GM21515 (cell line): ENCODE measurements around the gene PEX11G.
"Not testable (repeated sequence)": the region's sequence is repeated elsewhere in the genome, so short reads cannot be mapped to it uniquely, and the experiment has no call there.

Experiments used
- ATAC-seq: cut with Tn5 transposase; IDR thresholded peaks from one replicate; pipeline ENCODE4 v1.9.1; 2021; ENCODE audit not compliant: unreplicated experiment

PEX11G gene

DNA sequence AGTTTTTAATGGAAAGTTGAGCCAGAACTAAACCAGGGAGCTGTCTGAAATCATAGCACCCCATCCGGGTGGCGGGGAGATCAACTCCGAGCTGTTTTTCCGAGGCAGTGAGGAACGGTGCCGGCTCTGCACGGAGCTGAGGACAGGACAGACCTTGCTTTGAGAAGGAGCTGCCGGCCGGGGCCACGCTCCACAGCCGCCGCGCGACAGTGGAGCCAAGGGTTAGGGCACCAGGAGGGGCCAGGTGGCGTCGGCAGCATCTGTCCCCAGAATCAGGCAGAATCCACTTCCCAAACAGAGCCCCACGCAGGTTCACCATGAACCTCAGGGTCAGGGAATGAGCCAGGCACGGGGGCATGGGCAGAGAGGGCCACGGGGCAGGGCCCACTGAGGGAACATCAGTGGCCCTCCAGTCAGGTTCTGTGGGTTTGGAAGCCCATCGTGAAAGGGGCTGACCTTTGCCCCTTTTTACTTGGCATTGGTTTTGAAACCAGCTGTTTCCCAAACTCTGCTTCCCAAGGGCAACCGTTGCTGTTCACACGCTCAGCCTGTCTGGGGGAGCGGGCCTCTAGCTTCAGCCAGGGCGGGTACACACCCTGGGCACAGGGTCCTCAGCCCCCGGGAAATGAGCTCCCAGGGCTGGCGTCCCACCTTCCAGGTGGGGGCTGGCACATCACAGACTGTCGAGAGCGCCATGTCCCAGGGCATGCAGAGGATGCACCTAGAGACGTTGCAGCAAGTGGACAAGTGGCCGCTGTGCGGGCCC, 18.1 kb downstream of the PEX11G start:
- ATAC-seq: no peak

DNA sequence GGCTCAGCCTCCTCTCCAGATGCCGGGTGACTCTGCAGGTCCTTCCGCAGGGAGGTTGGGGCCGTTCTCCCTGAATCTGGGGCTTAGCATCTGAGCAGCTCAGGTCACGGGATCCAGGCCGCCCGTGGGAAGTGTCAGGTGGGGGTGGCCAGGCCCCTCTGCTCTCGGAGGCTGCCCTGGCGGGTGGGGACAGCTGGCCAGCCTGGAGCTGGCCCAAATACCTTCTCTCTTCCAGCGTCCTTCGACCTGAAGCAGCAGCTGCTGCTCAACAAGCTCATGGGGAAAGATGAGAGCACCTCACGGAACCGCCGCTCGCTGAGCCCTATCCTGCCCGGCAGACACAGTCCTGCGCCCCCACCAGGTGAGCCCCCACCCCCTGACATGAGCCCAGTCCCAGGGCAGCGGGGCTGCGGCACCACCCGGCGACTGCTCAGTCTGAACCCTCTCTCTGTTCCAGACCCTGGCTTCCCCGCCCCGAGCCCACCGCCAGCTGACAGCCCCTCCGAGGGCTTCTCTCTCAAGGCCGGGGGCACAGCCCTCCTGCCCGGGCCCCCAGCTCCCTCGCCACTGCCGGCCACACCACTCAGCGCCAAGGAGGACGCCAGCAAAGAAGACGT, 19.1 kb downstream of the PEX11G start:
- ATAC-seq: no peak

DNA sequence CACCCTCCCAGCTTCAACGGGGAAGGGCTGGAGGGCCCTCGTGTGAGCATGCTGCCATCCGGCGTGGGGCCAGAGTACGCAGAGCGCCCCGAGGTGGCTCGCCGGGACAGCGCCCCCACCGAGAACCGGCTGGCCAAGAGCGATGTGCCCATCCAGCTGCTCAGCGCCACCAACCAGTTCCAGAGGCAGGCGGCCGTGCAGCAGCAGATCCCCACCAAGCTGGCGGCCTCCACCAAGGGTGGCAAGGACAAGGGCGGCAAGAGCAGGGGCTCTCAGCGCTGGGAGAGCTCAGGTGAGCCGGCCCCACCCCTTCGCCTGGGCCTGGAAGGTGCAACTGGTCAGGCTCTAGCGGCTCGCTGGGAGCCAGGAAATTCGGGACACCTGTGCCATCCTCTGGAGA, 20.0 kb downstream of the PEX11G start:
- ATAC-seq: no peak

DNA sequence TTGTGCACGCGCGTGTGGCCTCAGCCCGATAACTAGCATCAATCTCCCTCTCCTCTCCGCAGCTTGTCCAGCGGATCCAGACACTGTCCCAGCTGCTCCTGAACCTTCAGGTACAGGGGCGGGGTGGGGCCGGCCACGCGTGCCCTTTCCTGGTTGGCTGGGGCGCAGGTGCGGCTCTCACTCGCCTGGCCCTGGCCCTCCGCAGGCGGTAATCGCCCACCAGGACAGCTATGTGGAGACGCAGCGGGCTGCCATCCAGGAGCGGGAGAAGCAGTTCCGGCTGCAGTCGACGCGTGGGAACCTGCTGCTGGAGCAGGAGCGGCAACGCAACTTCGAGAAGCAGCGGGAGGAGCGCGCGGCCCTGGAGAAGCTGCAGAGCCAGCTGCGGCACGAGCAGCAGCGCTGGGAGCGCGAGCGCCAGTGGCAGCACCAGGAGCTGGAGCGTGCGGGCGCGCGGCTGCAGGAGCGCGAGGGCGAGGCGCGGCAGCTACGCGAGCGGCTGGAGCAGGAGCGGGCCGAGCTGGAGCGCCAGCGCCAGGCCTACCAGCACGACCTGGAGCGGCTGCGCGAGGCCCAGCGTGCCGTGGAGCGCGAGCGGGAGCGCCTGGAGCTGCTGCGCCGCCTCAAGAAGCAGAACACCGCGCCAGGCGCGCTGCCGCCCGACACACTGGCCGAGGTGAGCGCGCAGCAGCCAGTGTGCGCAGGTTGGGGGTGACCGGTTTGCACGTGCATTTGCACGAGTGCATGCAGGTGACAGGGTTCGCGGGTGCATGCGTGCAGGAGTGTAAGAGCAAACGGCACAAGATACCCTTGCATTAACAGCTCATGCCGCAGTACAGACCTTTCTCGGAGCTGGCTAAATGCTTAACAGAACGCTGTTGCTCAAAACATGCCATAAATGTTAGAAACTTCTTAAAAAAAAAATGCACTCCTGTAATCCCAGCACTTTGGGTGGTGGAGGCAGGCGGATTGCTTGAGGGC, 21.5 kb downstream of the PEX11G start:
- ATAC-seq: no peak

DNA sequence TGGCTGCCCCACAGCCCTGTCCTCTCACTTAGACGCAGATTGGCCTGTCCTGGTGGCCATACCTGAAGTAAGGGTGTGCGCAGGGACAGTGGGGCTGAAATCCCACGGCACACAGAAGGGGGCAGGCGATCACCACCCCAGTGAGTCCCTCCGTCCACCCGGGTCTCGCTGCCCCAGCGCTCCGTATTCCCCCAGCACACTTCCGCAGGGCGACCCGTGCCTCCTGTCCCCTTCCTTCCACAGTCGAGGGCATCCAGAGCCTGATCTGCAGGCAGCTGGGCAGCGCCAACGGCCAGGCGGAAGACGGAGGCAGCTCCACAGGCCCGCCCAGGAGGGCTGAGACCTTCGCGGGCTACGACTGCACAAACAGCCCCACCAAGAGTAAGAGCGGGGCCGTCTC, 25.3 kb downstream of the PEX11G start:
- no peak for ATAC-seq

DNA sequence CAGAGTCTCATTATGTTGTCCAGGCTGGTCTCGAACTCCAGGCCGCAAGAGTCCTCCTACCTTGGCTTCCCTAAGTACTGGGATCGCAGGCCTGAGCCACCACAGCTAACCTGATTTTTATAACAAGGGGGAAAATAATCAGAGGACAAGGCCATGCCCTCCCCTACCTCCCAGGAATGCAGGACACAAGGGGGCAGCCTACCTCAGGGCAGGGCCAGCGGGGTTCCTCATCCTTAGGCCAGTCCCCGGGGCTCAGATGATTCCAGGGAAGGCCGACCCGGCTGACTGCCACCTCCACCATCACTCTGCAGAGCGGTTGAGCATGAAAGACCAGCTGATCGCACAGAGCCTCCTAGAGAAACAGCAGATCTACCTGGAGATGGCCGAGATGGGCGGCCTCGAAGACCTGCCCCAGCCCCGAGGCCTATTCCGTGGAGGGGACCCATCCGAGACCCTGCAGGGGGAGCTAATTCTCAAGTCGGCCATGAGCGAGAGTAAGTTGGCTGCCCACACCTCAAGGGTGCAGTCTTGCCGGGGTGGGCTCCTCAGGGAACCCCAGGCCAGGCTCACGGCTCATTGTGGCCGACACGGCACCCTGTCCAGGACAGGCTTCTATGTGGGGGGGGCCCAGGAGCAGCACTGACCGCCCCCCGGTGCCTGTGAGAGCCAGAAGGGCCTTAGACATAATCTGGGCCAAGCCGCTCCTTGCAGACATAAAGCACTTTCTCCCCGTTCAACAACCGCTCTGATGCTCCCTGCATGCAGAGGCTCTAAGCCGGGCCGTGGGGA, 26.8 kb downstream of the PEX11G start:
- ATAC-seq: no peak

DNA sequence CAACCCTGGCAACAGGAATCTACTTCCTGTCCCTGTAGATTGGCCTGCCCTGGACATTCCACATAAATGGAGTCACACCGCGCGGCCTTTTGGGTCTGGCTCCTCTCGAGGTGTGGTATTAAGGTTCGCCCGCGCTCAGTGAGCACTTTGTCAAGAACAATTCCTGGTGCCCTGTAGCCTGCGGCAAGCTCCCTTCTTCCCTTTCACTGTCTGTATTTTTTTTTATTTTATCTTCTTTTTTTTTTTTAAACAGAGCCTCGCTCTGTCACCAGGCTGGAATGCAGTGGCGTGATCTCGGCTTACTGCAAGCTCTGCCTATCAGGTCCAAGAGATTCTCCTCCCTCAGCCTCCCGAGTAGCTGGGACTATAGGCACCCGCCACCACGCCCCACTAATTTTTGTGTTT, 28.3 kb downstream of the PEX11G start:
- ATAC-seq: no peak

DNA sequence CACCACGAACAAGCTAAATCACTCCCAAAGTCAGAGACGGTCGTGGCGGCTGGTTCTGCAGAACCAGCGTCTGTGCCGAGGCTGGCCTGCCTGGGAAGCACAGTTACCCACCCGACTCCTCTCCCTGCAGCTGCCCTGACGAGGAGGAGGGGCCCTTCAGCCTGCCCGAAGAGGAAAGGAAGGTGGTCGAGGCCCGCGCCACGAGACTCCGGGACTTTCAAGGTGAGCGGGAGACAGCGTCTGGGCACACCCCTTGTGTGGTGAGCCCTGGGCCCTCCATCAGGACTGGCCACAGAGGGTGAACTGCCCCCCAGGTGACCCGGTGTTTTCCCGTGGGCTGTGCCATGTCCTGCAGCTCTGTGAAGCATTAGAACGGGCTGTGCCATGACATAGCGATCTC, 29.1 kb downstream of the PEX11G start:
- ATAC-seq: no peak

DNA sequence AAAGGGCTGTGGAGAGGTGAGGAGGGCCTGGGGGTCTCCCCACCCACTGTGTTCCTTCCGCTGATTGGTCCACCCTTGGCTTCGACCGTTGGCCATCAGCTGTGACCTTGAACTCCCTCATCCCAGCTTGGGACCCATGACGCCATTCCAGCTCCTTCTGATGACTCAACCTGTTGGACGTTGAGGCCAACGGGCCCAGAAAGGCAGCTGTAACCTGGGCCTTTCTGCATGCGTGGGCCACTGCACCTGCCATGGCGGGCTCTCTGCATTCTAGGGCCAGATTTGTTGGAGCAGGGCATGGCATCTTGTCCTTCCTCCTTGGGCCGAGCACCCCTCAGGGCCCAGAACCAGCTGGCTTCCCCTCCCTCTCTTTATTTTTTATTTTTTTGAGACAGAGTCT, 30.2 kb downstream of the PEX11G start:
- ATAC-seq: no peak

DNA sequence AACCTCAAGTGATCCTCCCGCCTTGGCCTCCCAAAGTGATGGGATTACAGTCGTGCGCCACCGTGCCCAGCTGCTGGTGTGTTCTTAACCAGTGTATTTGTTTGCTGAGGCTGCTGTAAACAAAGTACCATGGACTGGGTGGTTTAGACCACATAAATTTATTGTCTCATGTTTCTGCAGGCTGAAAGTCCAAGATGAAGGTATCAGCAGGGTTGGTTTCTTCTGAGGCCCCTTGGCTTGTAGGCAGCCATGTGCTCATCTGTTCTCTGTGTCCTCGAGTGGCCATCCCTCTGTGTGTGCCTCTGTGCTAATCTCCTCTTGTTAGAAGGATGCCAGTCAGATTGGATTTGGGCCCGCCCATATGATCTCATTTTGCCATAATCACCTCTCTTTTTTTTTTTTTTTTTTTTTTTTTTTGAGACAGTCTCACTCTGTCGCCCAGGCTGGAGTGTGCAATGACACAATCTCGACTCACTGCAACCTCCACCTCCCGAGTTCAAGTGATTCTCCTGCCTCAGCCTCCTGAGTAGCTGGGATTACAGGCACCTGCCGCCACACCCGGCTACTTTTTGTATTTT, 31.8 kb downstream of the PEX11G start:
- ATAC-seq: no peak

DNA sequence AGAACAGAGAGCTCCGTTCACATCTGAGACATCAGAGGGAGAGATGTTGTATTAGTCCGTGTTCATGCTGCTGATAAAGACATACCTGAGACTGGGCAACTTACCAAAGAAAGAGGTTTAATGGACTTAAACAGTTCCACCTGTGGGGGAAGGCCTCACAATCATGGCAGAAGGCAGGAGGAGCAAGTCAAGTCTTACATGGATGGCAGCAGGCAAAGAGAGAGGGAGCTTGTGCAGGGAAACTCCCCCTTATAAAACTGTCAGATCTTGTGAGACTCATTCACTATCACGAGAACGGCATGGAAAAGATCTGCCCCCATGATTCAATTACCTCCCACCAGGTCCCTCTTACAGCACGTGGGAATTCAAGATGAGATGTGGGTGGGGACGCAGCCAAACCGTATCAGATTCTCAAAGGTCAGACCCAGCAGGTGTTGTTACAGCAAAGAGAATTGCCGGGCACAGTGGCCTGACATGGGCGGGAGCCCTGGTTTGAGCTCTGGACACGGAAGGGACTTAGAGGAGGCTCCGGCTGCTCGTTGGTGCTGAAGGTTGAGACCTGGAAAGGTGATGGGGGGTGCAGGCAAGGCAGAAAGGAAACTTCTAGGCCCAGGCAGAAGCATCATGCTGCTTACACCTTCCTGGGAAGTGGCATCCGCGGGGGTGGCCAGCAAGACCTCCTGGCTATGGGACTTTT, 33.1 kb downstream of the PEX11G start:
- no peak for ATAC-seq

DNA sequence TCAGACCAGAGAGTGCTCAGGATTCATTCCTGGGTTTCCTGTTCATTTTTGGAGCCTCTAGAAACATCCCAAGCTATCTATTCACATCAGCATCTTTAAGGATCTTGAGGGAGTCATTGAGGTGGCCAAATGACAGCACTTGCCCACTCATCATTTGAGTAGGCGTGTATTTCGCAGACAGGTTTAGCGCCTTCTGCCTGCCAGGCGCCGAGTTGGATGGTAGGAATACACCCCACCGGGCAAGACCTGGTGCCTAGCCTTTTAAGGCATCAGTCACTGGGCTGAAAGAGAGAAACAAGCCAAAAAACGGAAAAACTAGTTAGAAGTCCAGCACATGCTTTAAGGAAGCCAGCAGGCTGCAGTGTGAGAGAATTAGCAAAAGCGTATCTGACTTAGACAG, 33.8 kb downstream of the PEX11G start:
- ATAC-seq: no peak

DNA sequence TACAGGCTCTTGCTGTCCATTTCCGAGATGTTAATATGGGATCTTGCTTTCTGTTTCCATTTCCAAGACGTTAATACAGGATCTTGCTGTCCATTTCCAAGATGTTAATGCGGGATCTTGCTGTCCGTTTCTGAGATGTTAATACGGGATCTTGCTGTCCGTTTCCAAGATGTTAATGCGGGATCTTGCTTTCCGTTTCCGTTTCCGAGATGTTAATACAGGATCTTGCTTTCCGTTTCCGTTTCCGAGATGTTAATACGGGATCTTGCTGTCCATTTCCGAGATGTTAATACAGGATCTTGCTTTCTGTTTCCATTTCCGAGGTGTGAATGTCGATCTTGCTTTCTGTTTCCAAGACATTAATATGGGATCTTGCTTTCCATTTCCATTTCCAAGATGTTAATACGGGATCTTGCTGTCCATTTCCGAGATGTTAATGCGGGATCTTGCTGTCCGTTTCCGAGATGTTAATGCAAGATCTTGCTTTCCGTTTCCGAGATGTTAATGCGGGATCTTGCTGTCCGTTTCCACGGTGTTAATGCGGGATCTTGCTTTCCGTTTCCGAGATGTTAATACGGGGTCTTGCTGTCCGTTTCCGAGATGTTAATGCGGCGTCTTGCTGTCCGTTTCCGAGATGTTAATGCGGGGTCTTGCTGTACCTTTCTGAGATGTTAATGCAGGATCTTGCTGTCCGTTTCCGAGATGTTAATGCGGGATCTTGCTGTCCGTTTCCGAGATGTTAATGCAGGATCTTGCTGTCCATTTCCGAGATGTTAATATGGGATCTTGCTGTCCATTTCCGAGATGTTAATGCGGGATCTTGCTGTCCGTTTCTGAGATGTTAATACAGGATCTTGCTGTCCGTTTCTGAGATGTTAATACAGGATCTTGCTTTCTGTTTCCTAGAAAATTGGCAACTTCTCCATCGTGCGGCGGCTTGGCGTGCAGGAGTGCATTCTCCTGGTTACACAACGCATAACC, 38.3 kb downstream of the PEX11G start:
- ATAC-seq: no peak

DNA sequence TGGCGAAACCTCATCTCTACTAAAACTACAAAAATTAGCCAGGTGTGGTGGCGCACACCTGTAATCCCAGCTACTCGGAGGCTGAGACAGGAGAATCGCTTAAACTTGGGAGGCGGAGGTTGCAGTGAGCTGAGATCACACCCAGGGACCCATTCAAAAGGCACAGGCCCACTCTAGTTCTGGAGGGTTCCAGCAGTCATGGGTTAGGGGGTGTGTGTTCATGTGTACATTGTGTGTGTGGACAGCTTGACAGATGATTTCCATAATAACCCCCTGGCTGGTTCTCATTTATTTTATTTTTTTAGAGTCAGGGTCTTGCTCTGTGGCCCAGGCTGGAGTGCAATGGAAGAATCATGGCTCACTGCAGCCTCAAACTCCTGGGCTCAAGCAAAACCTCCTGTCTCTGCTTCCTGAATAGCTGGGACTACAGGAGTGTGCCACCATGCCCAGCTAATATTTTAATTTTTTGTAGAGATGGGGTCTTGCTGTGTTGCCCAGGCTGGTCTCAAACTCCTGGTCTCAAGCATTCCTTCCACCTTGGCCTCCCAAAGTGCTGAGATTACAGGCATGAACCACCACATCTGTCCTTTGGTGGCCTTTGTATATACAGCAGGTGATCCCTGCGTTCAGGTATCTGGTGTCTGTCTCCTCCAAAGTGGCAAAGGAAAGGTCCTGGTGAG, 39.3 kb downstream of the PEX11G start:
- ATAC-seq: not testable (repeated sequence)

DNA sequence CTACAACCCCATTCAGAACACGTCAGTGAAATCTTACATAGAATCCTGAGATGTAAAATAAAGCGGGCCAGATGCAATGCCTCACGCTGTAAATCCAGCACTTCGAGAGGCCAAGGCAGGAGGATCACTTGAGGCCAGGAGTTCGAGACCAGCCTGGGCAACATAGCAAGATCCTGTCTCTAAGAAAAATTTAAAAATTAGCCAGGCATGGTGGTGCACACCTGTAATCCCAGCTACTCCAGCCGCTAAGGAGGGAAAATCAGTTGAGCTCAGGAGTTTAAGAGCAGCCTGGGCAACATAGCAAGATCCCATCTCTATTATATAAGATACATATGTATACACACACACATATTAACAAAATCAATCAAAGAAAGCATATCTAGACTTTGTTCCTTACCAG, 41.2 kb downstream of the PEX11G start:
- ATAC-seq: no peak

DNA sequence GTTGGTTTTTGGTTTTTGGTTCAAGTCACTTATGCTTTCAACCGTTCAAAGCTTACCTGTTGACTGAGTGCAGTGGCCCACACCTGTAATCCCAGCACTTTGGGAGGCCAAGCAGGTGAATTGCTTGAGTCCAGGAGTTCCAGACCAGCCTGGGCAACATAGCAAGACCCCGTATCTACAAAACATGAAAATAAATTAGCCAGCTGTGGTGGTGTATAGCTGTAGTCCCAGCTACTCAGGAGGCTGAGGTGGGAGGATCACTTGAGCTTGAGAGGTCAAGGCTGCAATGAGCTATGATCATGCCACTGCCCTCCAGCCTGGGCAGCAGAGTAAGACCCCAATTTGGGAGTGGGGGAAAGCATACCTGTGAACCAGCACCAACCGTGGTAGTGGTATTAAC, 43.7 kb downstream of the PEX11G start:
- no peak for ATAC-seq

DNA sequence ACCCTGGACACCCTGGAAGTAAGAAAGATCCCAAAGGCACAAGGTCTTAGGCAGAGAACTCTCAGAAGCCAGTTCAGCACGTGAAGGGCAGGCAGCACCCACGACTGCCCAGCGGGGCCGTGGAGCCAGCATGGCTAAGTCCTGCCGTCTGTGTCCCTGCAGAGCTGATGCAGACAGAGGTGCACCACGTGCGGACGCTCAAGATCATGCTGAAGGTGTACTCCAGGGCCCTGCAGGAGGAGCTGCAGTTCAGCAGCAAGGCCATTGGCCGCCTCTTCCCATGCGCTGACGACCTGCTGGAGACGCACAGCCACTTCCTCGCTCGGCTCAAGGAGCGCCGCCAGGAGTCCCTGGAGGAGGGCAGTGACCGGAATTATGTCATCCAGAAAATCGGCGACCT, 44.8 kb downstream of the PEX11G start:
- ATAC-seq: no peak

DNA sequence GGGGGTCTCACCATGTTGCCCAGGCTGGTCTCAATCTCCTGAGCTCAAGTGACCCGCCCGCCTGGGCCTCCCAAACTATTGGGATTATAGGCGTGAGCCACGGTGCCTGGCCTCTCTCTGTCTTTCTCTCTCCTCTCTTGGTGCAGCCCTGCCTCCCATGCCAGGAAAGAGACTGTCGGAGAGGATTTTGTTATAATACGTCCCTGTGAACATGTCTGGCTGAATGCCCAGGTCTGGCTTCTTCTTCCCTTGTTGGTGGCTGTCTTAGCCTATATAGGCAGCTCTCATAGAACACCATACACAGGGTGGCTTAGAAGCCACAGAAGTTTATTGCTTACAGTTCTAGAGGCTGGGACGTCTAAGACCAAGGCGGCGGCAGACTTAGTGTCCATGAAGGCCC, 46.4 kb downstream of the PEX11G start:
- no peak for ATAC-seq
